Chondrocyte (in vitro differentiated cells): ENCODE measurements around the gene ZNF618. TPM values are rescaled to one million over a fixed set of nuclear protein-coding genes. Genes with fewer than 3 reads are reported as not detected.

ENCODE experiments used
- DNase-seq: peaks from one replicate; pipeline ENCODE4 v3.0.0; 2021; ENCODE audit warnings: mixed read lengths, low spot score
- H3K27ac Mint-ChIP-seq: one replicate; pipeline ENCODE4 v1.8.0; 2021; ENCODE audit warnings: mild to moderate bottlenecking, moderate library complexity, mixed read lengths; ENCODE audit not compliant: unreplicated experiment
- H3K27me3 Mint-ChIP-seq: 2 replicates; pipeline ENCODE4 v1.8.0; 2021; ENCODE audit warnings: low read depth, mixed read lengths
- H3K36me3 Mint-ChIP-seq: 2 replicates; pipeline ENCODE4 v1.8.0; 2021; ENCODE audit warnings: low read depth, mixed read lengths
- H3K4me1 Mint-ChIP-seq: 2 replicates; pipeline ENCODE4 v1.8.0; 2021; ENCODE audit warnings: low read depth, mild to moderate bottlenecking, mixed read lengths
- H3K4me3 Mint-ChIP-seq: one replicate; pipeline ENCODE4 v1.8.0; 2021; ENCODE audit warnings: mild to moderate bottlenecking, moderate library complexity, mixed read lengths; ENCODE audit not compliant: unreplicated experiment
- H3K9me3 Mint-ChIP-seq: 2 replicates; pipeline ENCODE4 v1.8.0; 2021; ENCODE audit warnings: low read depth, mixed read lengths
- total RNA-seq: library from RNA; stranded (reverse); gene quantifications from 3 replicates; pipeline ENCODE4 v1.2.1, GENCODE V29; 2021
- TF ChIP-seq, protein P1 (sequence below): fragments of 200-600 bp; sonication (generic); IDR thresholded peaks from 2 replicates; pipeline ENCODE4 v1.5.0; 2021; ENCODE audit warnings: antibody characterized with exemption, mild to moderate bottlenecking, moderate library complexity

ZNF618 gene
- total RNA-seq, 1 donor from 2014 or later: 25.5 TPM

DNA sequence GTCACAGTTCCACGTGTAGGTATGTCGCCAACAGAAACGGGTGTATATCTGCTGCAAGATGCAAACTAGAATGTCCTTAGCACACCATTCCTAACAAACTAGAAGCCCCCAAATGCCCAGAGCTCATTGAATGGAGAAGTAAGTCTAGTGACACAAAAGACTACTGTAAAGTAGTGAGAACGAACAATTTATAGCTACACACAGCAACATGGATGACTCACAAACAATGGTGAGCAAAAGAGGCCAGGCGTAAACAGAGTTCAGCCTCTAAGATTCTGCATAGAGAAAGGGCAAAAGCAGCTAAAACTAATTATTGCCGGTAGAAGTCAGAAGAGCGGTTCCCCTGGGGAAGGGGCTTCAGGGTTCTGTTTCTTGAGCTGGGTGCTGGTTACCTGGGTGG, 127.2 kb downstream of the ZNF618 start:
- DNase-seq: no peak
- Mint-ChIP-seq H3K27me3 (no peaks in the 10 kb centered on the region), H3K4me1 (peaks cover 28% of the 10 kb centered on the region), H3K27ac (peak overlapping the region; percentile 97), H3K4me3 (no peak overlapping the region), H3K36me3 (peaks cover 25% of the 10 kb centered on the region), H3K9me3 (no peaks in the 10 kb centered on the region)
- TF ChIP-seq, protein P1, sequence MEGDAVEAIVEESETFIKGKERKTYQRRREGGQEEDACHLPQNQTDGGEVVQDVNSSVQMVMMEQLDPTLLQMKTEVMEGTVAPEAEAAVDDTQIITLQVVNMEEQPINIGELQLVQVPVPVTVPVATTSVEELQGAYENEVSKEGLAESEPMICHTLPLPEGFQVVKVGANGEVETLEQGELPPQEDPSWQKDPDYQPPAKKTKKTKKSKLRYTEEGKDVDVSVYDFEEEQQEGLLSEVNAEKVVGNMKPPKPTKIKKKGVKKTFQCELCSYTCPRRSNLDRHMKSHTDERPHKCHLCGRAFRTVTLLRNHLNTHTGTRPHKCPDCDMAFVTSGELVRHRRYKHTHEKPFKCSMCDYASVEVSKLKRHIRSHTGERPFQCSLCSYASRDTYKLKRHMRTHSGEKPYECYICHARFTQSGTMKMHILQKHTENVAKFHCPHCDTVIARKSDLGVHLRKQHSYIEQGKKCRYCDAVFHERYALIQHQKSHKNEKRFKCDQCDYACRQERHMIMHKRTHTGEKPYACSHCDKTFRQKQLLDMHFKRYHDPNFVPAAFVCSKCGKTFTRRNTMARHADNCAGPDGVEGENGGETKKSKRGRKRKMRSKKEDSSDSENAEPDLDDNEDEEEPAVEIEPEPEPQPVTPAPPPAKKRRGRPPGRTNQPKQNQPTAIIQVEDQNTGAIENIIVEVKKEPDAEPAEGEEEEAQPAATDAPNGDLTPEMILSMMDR: no peak

DNA sequence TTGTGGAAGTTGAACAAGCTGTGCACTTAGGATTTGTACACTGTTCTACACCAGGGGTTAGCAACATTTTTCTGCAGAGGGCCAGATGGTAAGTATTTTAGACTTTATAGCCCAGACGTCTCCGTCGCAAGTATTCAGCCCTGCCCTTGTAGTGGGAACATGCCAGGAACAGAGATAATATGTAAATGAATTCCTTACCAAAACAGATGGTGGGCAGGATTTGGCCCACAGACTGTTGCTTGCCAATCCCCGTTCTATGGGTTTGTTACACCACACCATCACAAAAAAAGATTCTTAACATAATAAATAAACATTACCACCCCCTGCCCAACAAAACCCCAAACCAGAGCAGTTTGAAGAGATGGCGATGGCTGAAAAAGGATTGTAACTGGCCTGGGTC, 127.6 kb downstream of the ZNF618 start:
- no peaks in the 10 kb centered on the region for H3K9me3 Mint-ChIP-seq
- no peaks in the 10 kb centered on the region for H3K27me3 Mint-ChIP-seq
- H3K4me3 Mint-ChIP-seq: no peak overlapping the region
- H3K27ac Mint-ChIP-seq: peak overlapping the region; percentile 97
- H3K36me3 Mint-ChIP-seq: peaks cover 25% of the 10 kb centered on the region
- DNase-seq: no peak
- peaks cover 28% of the 10 kb centered on the region for H3K4me1 Mint-ChIP-seq
- TF ChIP-seq, protein P1: no peak

DNA sequence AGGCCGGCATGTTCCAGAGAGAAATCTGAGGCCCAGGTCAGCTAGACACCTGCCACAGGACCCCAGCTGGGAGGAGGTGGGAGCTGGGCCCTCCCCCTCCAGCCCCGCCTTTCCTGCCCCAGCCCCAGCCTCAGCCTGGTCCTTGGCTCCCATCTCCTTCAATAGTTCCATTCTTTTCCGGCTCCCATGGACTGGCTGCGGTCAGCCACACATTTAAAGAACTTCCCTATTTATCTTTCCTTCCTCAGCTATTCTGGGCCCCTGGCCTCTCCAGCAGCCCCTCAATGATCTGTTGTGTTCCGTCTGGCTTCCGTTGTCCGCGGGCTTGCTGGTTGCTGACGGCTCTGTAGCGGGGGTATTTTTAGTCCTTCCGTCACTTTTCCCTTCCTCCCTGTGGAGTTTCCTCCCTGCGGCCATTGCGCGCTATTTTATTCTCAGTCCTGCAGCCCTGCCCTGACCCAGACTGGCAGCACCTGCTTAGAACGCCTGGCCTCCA, 128.2 kb downstream of the ZNF618 start:
- Mint-ChIP-seq H3K4me3 (peak overlapping the region; percentile 45), H3K27ac (peak overlapping the region; percentile 97)
- no peak for DNase-seq

DNA sequence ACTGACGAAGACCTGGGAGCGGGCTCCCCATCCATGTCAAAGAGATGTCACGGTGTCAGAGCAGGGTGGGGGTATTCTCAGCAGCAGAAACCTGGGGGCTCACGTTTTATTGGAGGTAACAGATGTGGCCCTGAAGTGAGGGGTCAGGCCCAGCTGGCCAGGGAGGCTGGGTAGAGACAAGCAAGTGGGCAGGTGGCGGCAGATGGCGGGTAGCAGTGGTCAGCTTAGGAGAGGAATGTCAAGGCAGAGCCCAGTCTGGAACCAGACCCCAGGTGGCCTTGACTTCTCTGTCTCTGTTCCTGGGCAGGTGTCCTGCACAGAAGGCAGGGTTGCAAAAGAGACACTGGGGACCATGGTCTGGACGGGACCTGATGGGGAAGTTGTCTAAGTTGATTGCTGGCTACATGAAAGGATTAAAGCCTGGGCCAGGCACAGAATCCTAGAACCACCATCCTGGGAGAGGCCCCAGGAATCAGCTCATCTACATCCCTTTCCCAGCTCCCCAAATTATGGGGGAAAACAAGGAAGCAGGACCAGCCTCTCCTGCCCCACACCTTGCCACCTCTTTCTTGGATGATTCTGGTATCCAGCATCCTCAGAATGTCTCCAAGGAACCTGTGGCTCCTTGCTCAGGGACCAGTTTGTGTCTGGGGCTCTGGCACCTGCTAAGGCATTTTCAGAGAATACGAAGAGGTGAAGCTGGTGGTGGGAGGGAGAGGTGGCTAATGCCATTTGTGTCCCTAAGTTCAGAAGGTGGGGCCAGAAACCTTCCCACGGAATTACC, 129.5 kb downstream of the ZNF618 start:
- no peaks in the 10 kb centered on the region for H3K27me3 Mint-ChIP-seq
- TF ChIP-seq, protein P1: no peak
- no peaks in the 10 kb centered on the region for H3K9me3 Mint-ChIP-seq
- peaks cover 18% of the 10 kb centered on the region for H3K36me3 Mint-ChIP-seq
- H3K4me3 Mint-ChIP-seq: no peak overlapping the region
- DNase-seq: no peak
- H3K27ac Mint-ChIP-seq: peak overlapping the region; percentile 59
- peaks cover 23% of the 10 kb centered on the region for H3K4me1 Mint-ChIP-seq

More for the DNA sequence above, 128.2 kb downstream of the ZNF618 start:
- TF ChIP-seq, protein P1: no peak
- no peaks in the 10 kb centered on the region for H3K27me3 Mint-ChIP-seq
- H3K36me3 Mint-ChIP-seq: peaks cover 25% of the 10 kb centered on the region
- no peaks in the 10 kb centered on the region for H3K9me3 Mint-ChIP-seq
- H3K4me1 Mint-ChIP-seq: peaks cover 28% of the 10 kb centered on the region

DNA sequence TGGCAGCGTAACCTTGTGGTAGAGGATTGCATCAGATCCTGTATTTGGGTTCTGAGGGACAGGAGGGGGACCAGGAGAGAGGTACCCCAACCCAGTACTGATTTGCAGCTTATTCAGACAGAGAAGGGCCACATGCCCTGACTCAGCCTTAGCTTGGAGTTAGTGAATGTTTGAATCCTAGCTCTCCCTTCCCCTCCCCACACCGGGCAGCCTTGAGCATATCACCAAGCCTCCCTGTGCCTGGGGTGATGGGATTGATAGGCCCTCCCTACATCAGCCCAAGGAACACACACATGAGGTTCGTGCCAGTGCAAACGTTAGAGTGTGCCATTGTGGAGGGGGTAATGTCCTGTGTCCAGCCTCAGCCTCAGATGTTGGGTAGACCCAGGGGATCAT, 130.0 kb downstream of the ZNF618 start:
- Mint-ChIP-seq H3K36me3 (peaks cover 21% of the 10 kb centered on the region), H3K9me3 (no peaks in the 10 kb centered on the region), H3K27me3 (no peaks in the 10 kb centered on the region), H3K27ac (no peak overlapping the region), H3K4me3 (no peak overlapping the region), H3K4me1 (peaks cover 23% of the 10 kb centered on the region)
- DNase-seq: no peak
- TF ChIP-seq, protein P1: no peak
